ENCODE measurements around the gene QRSL1. TPM values are rescaled to one million over a fixed set of nuclear protein-coding genes. Genes with fewer than 3 reads are reported as not detected.

The QRSL1 gene
- total RNA-seq, 1 donor from 2014 or later, result 19.8 TPM

GRCh38 chr6:106612671-106613416, 16.5 kb upstream of the QRSL1 start:
- Mint-ChIP-seq H3K4me1 (ENCODE audit: unreplicated experiment) (peaks cover 4% of the 10 kb centered on the region), H3K4me3 (no peak overlapping the region), H3K27me3 (no peaks in the 10 kb centered on the region), H3K27ac (no peak overlapping the region), H3K36me3 (peaks cover 24% of the 10 kb centered on the region), H3K9me3 (no peaks in the 10 kb centered on the region)
- no peak for DNase-seq (ENCODE audit: extremely low spot score, unreplicated experiment)
- no peak for TF ChIP-seq CTCF (conservative IDR thresholded peaks at IDR 0.05)

- Mint-ChIP-seq H3K9me3 (no peaks in the 10 kb centered on the region), H3K36me3 (peaks cover 25% of the 10 kb centered on the region), H3K27me3 (no peaks in the 10 kb centered on the region), H3K4me3 (no peak overlapping the region), H3K27ac (no peak overlapping the region), H3K4me1 (ENCODE audit: unreplicated experiment) (no peaks in the 10 kb centered on the region)
- DNase-seq (ENCODE audit: extremely low spot score, unreplicated experiment), result no peak
- no peak for TF ChIP-seq CTCF (conservative IDR thresholded peaks at IDR 0.05)
These were observed 15.8 kb upstream of the QRSL1 start for GRCh38 chr6:106613590-106613989.

GRCh38 chr6:106614166-106614565, 15.2 kb upstream of the QRSL1 start:
- no peak overlapping the region for H3K4me3 Mint-ChIP-seq
- no peaks in the 10 kb centered on the region for H3K9me3 Mint-ChIP-seq
- TF ChIP-seq CTCF (conservative IDR thresholded peaks at IDR 0.05), result no peak
- no peaks in the 10 kb centered on the region for H3K27me3 Mint-ChIP-seq
- no peaks in the 10 kb centered on the region for H3K4me1 Mint-ChIP-seq (ENCODE audit: unreplicated experiment)
- H3K36me3 Mint-ChIP-seq, result peaks cover 24% of the 10 kb centered on the region
- no peak for DNase-seq (ENCODE audit: extremely low spot score, unreplicated experiment)
- H3K27ac Mint-ChIP-seq, result no peak overlapping the region

- Mint-ChIP-seq H3K4me3 (no peak overlapping the region), H3K27me3 (no peaks in the 10 kb centered on the region), H3K36me3 (peaks cover 25% of the 10 kb centered on the region), H3K27ac (no peak overlapping the region), H3K9me3 (no peaks in the 10 kb centered on the region), H3K4me1 (ENCODE audit: unreplicated experiment) (no peaks in the 10 kb centered on the region)
- DNase-seq (ENCODE audit: extremely low spot score, unreplicated experiment), result no peak
- no peak for TF ChIP-seq CTCF (conservative IDR thresholded peaks at IDR 0.05)
These were observed 14.7 kb upstream of the QRSL1 start for GRCh38 chr6:106614592-106615257.

GRCh38 chr6:106617302-106617701, 12.1 kb upstream of the QRSL1 start:
- no peak for TF ChIP-seq CTCF (conservative IDR thresholded peaks at IDR 0.05)
- H3K36me3 Mint-ChIP-seq, result peaks cover 35% of the 10 kb centered on the region
- H3K9me3 Mint-ChIP-seq, result peaks cover 3% of the 10 kb centered on the region

More at GRCh38 chr6:106617302-106617701, 12.1 kb upstream of the QRSL1 start:
- no peak for DNase-seq (ENCODE audit: extremely low spot score, unreplicated experiment)
- Mint-ChIP-seq H3K27ac (no peak overlapping the region), H3K27me3 (no peaks in the 10 kb centered on the region), H3K4me1 (ENCODE audit: unreplicated experiment) (peaks cover 9% of the 10 kb centered on the region), H3K4me3 (no peak overlapping the region)
